ENCODE measurements around the gene LRRC17.
A peak's percentile ranks its signal among the peaks of the same experiment; 100 is the strongest.

The LRRC17 gene

GRCh38 chr7:102912742-102913141 is at the start of gene LRRC17:
Gene LRRC17 (plus strand): TSS chr7:102913000. CDS start chr7:102933914, 20,914 bp downstream.
- no peak for DNase-seq

GRCh38 chr7:102864958-102865357 is 47.8 kb upstream of the LRRC17 start:
- peak; percentile 76 for DNase-seq

GRCh38 chr7:102866535-102867215 is 46.1 kb upstream of the LRRC17 start:
- DNase-seq, result no peak

- DNase-seq, result no peak
Measured at GRCh38 chr7:102869195-102869594, 43.6 kb upstream of the LRRC17 start.

GRCh38 chr7:102872460-102872859 is 40.3 kb upstream of the LRRC17 start:
- peak; percentile 72 for DNase-seq

GRCh38 chr7:102873470-102874165 is 39.2 kb upstream of the LRRC17 start:
- no peak for DNase-seq

- peak; percentile 87 for DNase-seq
Measured at GRCh38 chr7:102874166-102874829, 38.5 kb upstream of the LRRC17 start.

- no peak for DNase-seq
Measured at GRCh38 chr7:102874966-102875365, 37.8 kb upstream of the LRRC17 start.

- peak; percentile 99 for DNase-seq
Measured at GRCh38 chr7:102875700-102876295, 37.0 kb upstream of the LRRC17 start.

- peak; percentile 72 for DNase-seq
Measured at GRCh38 chr7:102883098-102883860, 29.5 kb upstream of the LRRC17 start.

GRCh38 chr7:102888561-102889233 is 24.1 kb upstream of the LRRC17 start:
- DNase-seq, result no peak

- DNase-seq, result no peak
Measured at GRCh38 chr7:102889851-102890250, 22.9 kb upstream of the LRRC17 start.

- peak; percentile 42 for DNase-seq
Measured at GRCh38 chr7:102890292-102890970, 22.4 kb upstream of the LRRC17 start.

GRCh38 chr7:102890971-102891692 is 21.7 kb upstream of the LRRC17 start:
- DNase-seq, result no peak

GRCh38 chr7:102891693-102892261 is 21.0 kb upstream of the LRRC17 start:
- peak; percentile 86 for DNase-seq

- peak; percentile 76 for DNase-seq
Measured at GRCh38 chr7:102892631-102893278, 20.0 kb upstream of the LRRC17 start.

GRCh38 chr7:102895602-102896001 is 17.2 kb upstream of the LRRC17 start:
- no peak for DNase-seq

- DNase-seq, result no peak
Measured at GRCh38 chr7:102896585-102896984, 16.2 kb upstream of the LRRC17 start.

GRCh38 chr7:102897211-102897631 is 15.6 kb upstream of the LRRC17 start:
- DNase-seq, result no peak
